ENCODE data around the gene ARFIP1.
A peak's percentile ranks its signal among the peaks of the same experiment; 100 is the strongest.

The ARFIP1 gene

GRCh38 chr4:152929888-152930287 lies 150.1 kb downstream of the ARFIP1 start:
- no peaks in the 10 kb centered on the region for H3K4me1 ChIP-seq
- no peak for DNase-seq
- no peaks in the 10 kb centered on the region for H3K36me3 ChIP-seq
- peaks cover under 1% of the 10 kb centered on the region; the same call in 1 of the 2 replicates for H3K27me3 ChIP-seq
- no peak overlapping the region for H3K4me3 ChIP-seq (ENCODE audit: low read depth, low read length)
- no peaks in the 10 kb centered on the region for H3K9me3 ChIP-seq
- no peak for TF ChIP-seq CTCF (IDR thresholded peaks at IDR 0.05; ENCODE audit: low read depth, low read length)

GRCh38 chr4:152935143-152935542 lies 155.4 kb downstream of the ARFIP1 start:
- no peak for TF ChIP-seq CTCF (IDR thresholded peaks at IDR 0.05; ENCODE audit: low read depth, low read length)
- no peak for DNase-seq
- H3K4me3 ChIP-seq (ENCODE audit: low read depth, low read length), result no peak overlapping the region
- peaks cover 53% of the 10 kb centered on the region for H3K27me3 ChIP-seq
- H3K36me3 ChIP-seq, result no peaks in the 10 kb centered on the region
- H3K9me3 ChIP-seq, result no peaks in the 10 kb centered on the region
- no peaks in the 10 kb centered on the region for H3K4me1 ChIP-seq

GRCh38 chr4:152935631-152936445 lies 156.1 kb downstream of the ARFIP1 start, which contains the start of gene FHDC1:
FHDC1 (plus strand) TSS chr4:152936323; CDS start chr4:152943058, 6,735 bp downstream.
- no peak for TF ChIP-seq CTCF (IDR thresholded peaks at IDR 0.05; ENCODE audit: low read depth, low read length)
- Histone ChIP-seq H3K4me1 (no peaks in the 10 kb centered on the region), H3K27me3 (peaks cover 57% of the 10 kb centered on the region), H3K9me3 (no peaks in the 10 kb centered on the region), H3K36me3 (no peaks in the 10 kb centered on the region), H3K4me3 (ENCODE audit: low read depth, low read length) (peak within 1 kb of the TSS; percentile 56)
- DNase-seq, result peak; percentile 60

GRCh38 chr4:152936446-152937335 lies 156.9 kb downstream of the ARFIP1 start:
- Histone ChIP-seq H3K27me3 (peaks cover 57% of the 10 kb centered on the region), H3K4me1 (no peaks in the 10 kb centered on the region), H3K4me3 (ENCODE audit: low read depth, low read length) (peak overlapping the region; percentile 56), H3K36me3 (no peaks in the 10 kb centered on the region), H3K9me3 (no peaks in the 10 kb centered on the region)
- no peak for TF ChIP-seq CTCF (IDR thresholded peaks at IDR 0.05; ENCODE audit: low read depth, low read length)
- peak; percentile 35 for DNase-seq

GRCh38 chr4:152937336-152938236 lies 157.8 kb downstream of the ARFIP1 start:
- TF ChIP-seq CTCF (IDR thresholded peaks at IDR 0.05; ENCODE audit: low read depth, low read length), result no peak
- peaks cover 59% of the 10 kb centered on the region for H3K27me3 ChIP-seq
- H3K4me3 ChIP-seq (ENCODE audit: low read depth, low read length), result peak overlapping the region; percentile 56
- peak; percentile 27 for DNase-seq
- no peaks in the 10 kb centered on the region for H3K4me1 ChIP-seq
- no peaks in the 10 kb centered on the region for H3K9me3 ChIP-seq
- no peaks in the 10 kb centered on the region for H3K36me3 ChIP-seq
